ENCODE data around the gene ATP1A2.

ATP1A2 gene

GRCh38 chr1:160116283-160117147, 956 bp downstream of the ATP1A2 start (continued):
- no peak for TF ChIP-seq BCL11B (tag by site-specific recombination; IDR thresholded peaks at IDR 0.05; ENCODE audit: low read depth)
- no peak for TF ChIP-seq ZNF24 (tag by site-specific recombination; IDR thresholded peaks at IDR 0.05)
- TF ChIP-seq PRDM1 (tag by site-specific recombination; IDR thresholded peaks at IDR 0.05): no peak
- no peak for TF ChIP-seq HIC1 (tag by site-specific recombination; IDR thresholded peaks at IDR 0.05)
- TF ChIP-seq ZSCAN18 (tag by site-specific recombination; IDR thresholded peaks at IDR 0.05): no peak
- no peak for TF ChIP-seq ZNF530 (tag by site-specific recombination; IDR thresholded peaks at IDR 0.05; ENCODE audit: low read depth)

DNA sequence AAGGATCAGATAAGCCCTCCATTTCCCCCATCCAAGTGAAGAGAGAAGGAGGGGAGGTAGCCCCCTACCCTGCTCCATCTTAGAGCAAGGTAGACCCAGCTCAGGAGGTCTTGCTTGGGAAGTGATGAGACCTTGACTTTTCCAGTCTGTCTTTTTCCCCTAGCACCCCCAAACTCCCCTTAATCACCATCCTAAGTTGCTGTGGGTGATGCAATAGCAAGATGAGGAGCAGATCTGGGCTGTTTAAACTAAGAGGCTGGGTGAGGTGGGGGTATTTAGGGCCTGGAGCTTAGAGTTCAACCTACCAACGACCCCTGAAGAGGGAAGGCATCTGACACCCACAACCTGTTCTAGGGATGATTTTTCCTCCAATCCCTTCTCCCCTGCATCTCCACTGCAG, 1.7 kb downstream of the ATP1A2 start:
- Histone ChIP-seq H3K4me3 (ENCODE audit: low read depth, low read length) (no peak overlapping the region), H3K36me3 (ENCODE audit: control insufficient read depth in 2 of 2, insufficient read depth in 1 of 2, low read length in 2 of 2) (no peaks in the 10 kb centered on the region), H3K27ac (ENCODE audit: extremely low read depth, low read depth, low read length) (no peak overlapping the region), H3K4me1 (ENCODE audit: control insufficient read depth, insufficient read depth, low read length) (no peaks in the 10 kb centered on the region), H3K9me3 (ENCODE audit: control insufficient read depth, insufficient read depth, low read depth, low read length) (no peaks in the 10 kb centered on the region)
- TF ChIP-seq KLF10 (tag by site-specific recombination; IDR thresholded peaks at IDR 0.05) (no peak), ZNF623 (tag by site-specific recombination; IDR thresholded peaks at IDR 0.05) (no peak), ZNF585B (tag by site-specific recombination; IDR thresholded peaks at IDR 0.05) (no peak), ZNF596 (tag by site-specific recombination; IDR thresholded peaks at IDR 0.05) (no peak), BCL11B (tag by site-specific recombination; IDR thresholded peaks at IDR 0.05; ENCODE audit: low read depth) (no peak), ZNF530 (tag by site-specific recombination; IDR thresholded peaks at IDR 0.05; ENCODE audit: low read depth) (no peak), SP7 (tag by site-specific recombination; IDR thresholded peaks at IDR 0.05) (no peak), ZNF677 (tag by site-specific recombination; IDR thresholded peaks at IDR 0.05) (no peak), ZFP37 (tag by site-specific recombination; IDR thresholded peaks at IDR 0.05) (no peak), ZNF169 (tag by site-specific recombination; IDR thresholded peaks at IDR 0.05) (no peak), KLF16 (tag by site-specific recombination; IDR thresholded peaks at IDR 0.05) (no peak), ZFHX2 (tag by site-specific recombination; conservative IDR thresholded peaks at IDR 0.05) (no peak), ZNF223 (tag by site-specific recombination; IDR thresholded peaks at IDR 0.05) (no peak)
- TF ChIP-seq, protein P1, sequence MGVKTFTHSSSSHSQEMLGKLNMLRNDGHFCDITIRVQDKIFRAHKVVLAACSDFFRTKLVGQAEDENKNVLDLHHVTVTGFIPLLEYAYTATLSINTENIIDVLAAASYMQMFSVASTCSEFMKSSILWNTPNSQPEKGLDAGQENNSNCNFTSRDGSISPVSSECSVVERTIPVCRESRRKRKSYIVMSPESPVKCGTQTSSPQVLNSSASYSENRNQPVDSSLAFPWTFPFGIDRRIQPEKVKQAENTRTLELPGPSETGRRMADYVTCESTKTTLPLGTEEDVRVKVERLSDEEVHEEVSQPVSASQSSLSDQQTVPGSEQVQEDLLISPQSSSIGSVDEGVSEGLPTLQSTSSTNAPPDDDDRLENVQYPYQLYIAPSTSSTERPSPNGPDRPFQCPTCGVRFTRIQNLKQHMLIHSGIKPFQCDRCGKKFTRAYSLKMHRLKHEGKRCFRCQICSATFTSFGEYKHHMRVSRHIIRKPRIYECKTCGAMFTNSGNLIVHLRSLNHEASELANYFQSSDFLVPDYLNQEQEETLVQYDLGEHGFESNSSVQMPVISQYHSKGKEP (tag by site-specific recombination; IDR thresholded peaks at IDR 0.05): no peak
- POLR2A ChIA-PET: interaction anchor here (0.6 kb wide), 1 partner anchor 12 kb away, joined by 4 read pairs; no protein-coding TSS in a partner anchor
- CTCF ChIA-PET: interaction anchor here (1.4 to 3.6 kb wide), 3 partner anchors 11 to 174 kb away, joined by 3 to 14 read pairs (median 5); no protein-coding TSS in a partner anchor

Measured in HEK293 (cell line).